WTC11 (cell line): ENCODE measurements around the gene IL36G. TPM values are rescaled to one million over a fixed set of nuclear protein-coding genes. Genes with fewer than 3 reads are reported as not detected.

ENCODE experiments used
- ATAC-seq: fragments of 200-7000 bp; cut with Tn5 transposase; 2 replicates; pipeline ENCODE4 v1.10.0; 2021; ENCODE audit warnings: mild to moderate bottlenecking, moderate library complexity
- CTCF ChIA-PET: fragments of 300-600 bp; sonication (Branson Sonifier 250); formaldehyde crosslinking; loops from one replicate; lab custom pipeline; 2021; ENCODE audit warnings: antibody characterized with exemption; lab: Charles Lee
- POLR2A ChIA-PET: fragments of 350-600 bp; sonication (Branson Sonifier 250); formaldehyde crosslinking; loops from one replicate; lab custom pipeline; 2021; ENCODE audit warnings: antibody characterized with exemption; lab: Charles Lee
- DNase-seq: peaks from one replicate; pipeline ENCODE4 v3.0.0; 2021; ENCODE audit warnings: low spot score
- H3K27ac Mint-ChIP-seq: 2 replicates; pipeline ENCODE4 v1.8.0; 2021; ENCODE audit warnings: mixed read lengths
- H3K27me3 Mint-ChIP-seq: 2 replicates; pipeline ENCODE4 v1.8.0; 2021; ENCODE audit warnings: low read depth, mild to moderate bottlenecking, moderate library complexity, mixed read lengths
- H3K36me3 Mint-ChIP-seq: 2 replicates; pipeline ENCODE4 v1.8.0; 2021; ENCODE audit warnings: mixed read lengths
- H3K4me1 Mint-ChIP-seq: 2 replicates; pipeline ENCODE4 v1.8.0; 2022; ENCODE audit warnings: mixed read lengths
- H3K4me3 Mint-ChIP-seq: 2 replicates; pipeline ENCODE4 v1.8.0; 2021; ENCODE audit warnings: mild to moderate bottlenecking, moderate library complexity, mixed read lengths
- H3K9me3 Mint-ChIP-seq: 2 replicates; pipeline ENCODE4 v1.8.0; 2021; ENCODE audit warnings: mixed read lengths
- ATF2 ChIP-seq: sonication (generic); formaldehyde crosslinking; IDR thresholded peaks from 2 replicates; pipeline ENCODE4 v1.8.1; 2022; ENCODE audit warnings: low read depth, missing genetic modification reagents, borderline replicate concordance
- ATF3 ChIP-seq: sonication (generic); formaldehyde crosslinking; conservative IDR thresholded peaks from 2 replicates; pipeline ENCODE4 v1.8.1; 2022; ENCODE audit warnings: mild to moderate bottlenecking, missing genetic modification reagents
- CREM ChIP-seq: sonication (generic); formaldehyde crosslinking; IDR thresholded peaks from 2 replicates; pipeline ENCODE4 v1.8.1; 2022; ENCODE audit warnings: mild to moderate bottlenecking, missing genetic modification reagents, moderate library complexity
- ERG ChIP-seq: fragments of 250-450 bp; sonication (Bioruptor Pico); IDR thresholded peaks from 2 replicates; pipeline ENCODE4 v1.8.0; 2021; ENCODE audit warnings: mild to moderate bottlenecking
- FOXJ3 ChIP-seq: sonication (generic); formaldehyde crosslinking; IDR thresholded peaks from 2 replicates; pipeline ENCODE4 v1.9.0; 2021; ENCODE audit warnings: missing genetic modification reagents, mild to moderate bottlenecking, borderline replicate concordance
- GRHL2 ChIP-seq: fragments of 250-450 bp; sonication (Bioruptor Pico); IDR thresholded peaks from 2 replicates; pipeline ENCODE4 v1.8.0; 2022; ENCODE audit warnings: mild to moderate bottlenecking, moderate library complexity; ENCODE audit not compliant: insufficient replicate concordance, severe bottlenecking
- MAX ChIP-seq: sonication (generic); formaldehyde crosslinking; IDR thresholded peaks from 2 replicates; pipeline ENCODE4 v1.8.0; 2022; ENCODE audit warnings: mild to moderate bottlenecking, missing genetic modification reagents
- NR2C2 ChIP-seq: sonication (generic); formaldehyde crosslinking; IDR thresholded peaks from 2 replicates; pipeline ENCODE4 v1.8.0; 2022; ENCODE audit warnings: mild to moderate bottlenecking, missing genetic modification reagents
- NR3C1 ChIP-seq: sonication (generic); formaldehyde crosslinking; conservative IDR thresholded peaks from 2 replicates; pipeline ENCODE4 v1.8.1; 2023; ENCODE audit warnings: low read depth, mild to moderate bottlenecking, missing genetic modification reagents
- RELA ChIP-seq: sonication (generic); formaldehyde crosslinking; IDR thresholded peaks from 2 replicates; pipeline ENCODE4 v1.8.1; 2022; ENCODE audit warnings: missing genetic modification reagents, mild to moderate bottlenecking, borderline replicate concordance
- SOX15 ChIP-seq: fragments of 250-450 bp; sonication (Bioruptor Pico); IDR thresholded peaks from 2 replicates; pipeline ENCODE4 v1.9.0; 2021; ENCODE audit warnings: mild to moderate bottlenecking
- SP1 ChIP-seq: sonication (generic); formaldehyde crosslinking; conservative IDR thresholded peaks from 2 replicates; pipeline ENCODE4 v1.8.1; 2022; ENCODE audit warnings: missing genetic modification reagents
- TP53 ChIP-seq: sonication (generic); formaldehyde crosslinking; IDR thresholded peaks from 2 replicates; pipeline ENCODE4 v1.8.1; 2023; ENCODE audit warnings: mild to moderate bottlenecking, missing genetic modification reagents
- USF1 ChIP-seq: sonication (generic); formaldehyde crosslinking; IDR thresholded peaks from 2 replicates; pipeline ENCODE4 v1.8.0; 2022; ENCODE audit warnings: mild to moderate bottlenecking, missing genetic modification reagents
- ZBTB21 ChIP-seq: sonication (generic); formaldehyde crosslinking; IDR thresholded peaks from 2 replicates; pipeline ENCODE4 v1.8.1; 2023; ENCODE audit warnings: mild to moderate bottlenecking, missing genetic modification reagents, borderline replicate concordance
- ZNF232 ChIP-seq: sonication (generic); formaldehyde crosslinking; IDR thresholded peaks from 2 replicates; pipeline ENCODE4 v1.8.0; 2022; ENCODE audit warnings: mild to moderate bottlenecking, missing genetic modification reagents
- ZNF263 ChIP-seq: sonication (generic); formaldehyde crosslinking; IDR thresholded peaks from 2 replicates; pipeline ENCODE4 v1.8.1; 2022; ENCODE audit warnings: low read depth, mild to moderate bottlenecking, moderate library complexity, missing genetic modification reagents
- ZNF423 ChIP-seq: fragments of 250-450 bp; sonication (Bioruptor Pico); IDR thresholded peaks from 2 replicates; pipeline ENCODE4 v2.1.2; 2022; ENCODE audit warnings: mild to moderate bottlenecking, moderate library complexity
- ZNF425 ChIP-seq: fragments of 250-450 bp; sonication (Bioruptor Pico); conservative IDR thresholded peaks from 2 replicates; pipeline ENCODE4 v1.9.0; 2021; ENCODE audit warnings: mild to moderate bottlenecking
- ZNF512 ChIP-seq: sonication (generic); formaldehyde crosslinking; IDR thresholded peaks from 2 replicates; pipeline ENCODE4 v1.8.1; 2022; ENCODE audit warnings: missing genetic modification reagents, borderline replicate concordance
- ZNF532 ChIP-seq: fragments of 250-450 bp; sonication (Bioruptor Pico); IDR thresholded peaks from 2 replicates; pipeline ENCODE4 v1.9.0; 2021; ENCODE audit warnings: mild to moderate bottlenecking, borderline replicate concordance
- ZNF671 ChIP-seq: fragments of 250-450 bp; sonication (Bioruptor Pico); IDR thresholded peaks from 2 replicates; pipeline ENCODE4 v1.8.0; 2021; ENCODE audit warnings: mild to moderate bottlenecking
- total RNA-seq: library from RNA; stranded (reverse); gene quantifications from 3 replicates; pipeline ENCODE4 v1.2.3, GENCODE V29; 2021

The IL36G gene
- total RNA-seq, 1 experiment from 2014 or later = not detected

- Mint-ChIP-seq H3K9me3 (no peaks in the 10 kb centered on the region), H3K27ac (no peak overlapping the region), H3K4me3 (no peak overlapping the region), H3K27me3 (peaks cover 38% of the 10 kb centered on the region), H3K4me1 (no peaks in the 10 kb centered on the region), H3K36me3 (no peaks in the 10 kb centered on the region)
- ChIA-PET CTCF (interaction anchor here (1.0 to 4.7 kb wide), 23 partner anchors 9 to 317 kb away, joined by 3 to 141 read pairs (median 12); partner anchors contain the start of genes CKAP2L and IL36G), POLR2A (no interaction called here)
- no peak for TF ChIP-seq ZNF671 (CRISPR knock-in tag)
- TF ChIP-seq ZNF263 (CRISPR knock-in tag) = no peak
- no peak for TF ChIP-seq MAX (CRISPR knock-in tag)
- TF ChIP-seq CREM (CRISPR knock-in tag) = no peak
- no peak for TF ChIP-seq ERG (CRISPR knock-in tag)
- no peak for TF ChIP-seq ZNF232 (CRISPR knock-in tag)
- TF ChIP-seq GRHL2 (CRISPR knock-in tag) = no peak
- no peak for TF ChIP-seq FOXJ3 (CRISPR knock-in tag)
- no peak for TF ChIP-seq RELA (CRISPR knock-in tag)
- no peak for TF ChIP-seq NR3C1 (CRISPR knock-in tag)
- no peak for TF ChIP-seq ZNF423 (CRISPR knock-in tag)
- DNase-seq (no peak), ATAC-seq (no peak)
Observed at GRCh38 chr2:112942654-112943002, 35.2 kb upstream of the IL36G start.

- no peak for DNase-seq
- ChIA-PET CTCF (interaction anchor here (0.9 kb wide), 1 partner anchor 193 kb away, joined by 3 read pairs; no protein-coding TSS in a partner anchor), POLR2A (no interaction called here)
- Mint-ChIP-seq H3K4me3 (no peak overlapping the region), H3K27ac (no peak overlapping the region), H3K27me3 (peaks cover 34% of the 10 kb centered on the region), H3K9me3 (peaks cover 4% of the 10 kb centered on the region), H3K4me1 (no peaks in the 10 kb centered on the region), H3K36me3 (no peaks in the 10 kb centered on the region)
- no peak for ATAC-seq
- no peak for TF ChIP-seq ATF3 (CRISPR knock-in tag)
- TF ChIP-seq ATF2 (CRISPR knock-in tag) = no peak
- TF ChIP-seq ZNF425 (CRISPR knock-in tag) = no peak
- TF ChIP-seq SP1 (CRISPR knock-in tag) = no peak
- no peak for TF ChIP-seq NR2C2 (CRISPR knock-in tag)
- TF ChIP-seq SOX15 (CRISPR knock-in tag) = no peak
- no peak for TF ChIP-seq ZNF532 (CRISPR knock-in tag)
- no peak for TF ChIP-seq TP53 (CRISPR knock-in tag)
- no peak for TF ChIP-seq USF1 (CRISPR knock-in tag)
- no peak for TF ChIP-seq ZBTB21
- no peak for TF ChIP-seq ZNF512 (CRISPR knock-in tag)
Observed at GRCh38 chr2:112944971-112945370, 32.8 kb upstream of the IL36G start.
